Stimulated activated CD4-positive, alpha-beta T cell treated with anti-CD3 and anti-CD28 coated beads, Interleukin-15, amount 100 ng/mL, for 48 hours (primary cell): ENCODE data around the gene MUL1.
A peak's percentile ranks its signal among the peaks of the same experiment; 100 is the strongest.
"Not testable (repeated sequence)": the region's sequence is repeated elsewhere in the genome, so short reads cannot be mapped to it uniquely, and the experiment has no call there.

ENCODE experiments used
- DNase-seq, 2 donors: peaks; one replicate each; pipeline ENCODE4 v3.0.0-alpha.2; 2020; ENCODE audit warnings: low read depth in 2 of 2

Gene MUL1, protein sequence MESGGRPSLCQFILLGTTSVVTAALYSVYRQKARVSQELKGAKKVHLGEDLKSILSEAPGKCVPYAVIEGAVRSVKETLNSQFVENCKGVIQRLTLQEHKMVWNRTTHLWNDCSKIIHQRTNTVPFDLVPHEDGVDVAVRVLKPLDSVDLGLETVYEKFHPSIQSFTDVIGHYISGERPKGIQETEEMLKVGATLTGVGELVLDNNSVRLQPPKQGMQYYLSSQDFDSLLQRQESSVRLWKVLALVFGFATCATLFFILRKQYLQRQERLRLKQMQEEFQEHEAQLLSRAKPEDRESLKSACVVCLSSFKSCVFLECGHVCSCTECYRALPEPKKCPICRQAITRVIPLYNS

GRCh38 chr1:20507564-20508410, at the start of gene MUL1:
MUL1 (minus strand) TSS chr1:20508151; CDS start chr1:20508024, 127 bp downstream.
- DNase-seq = peak; percentile 88 to 91

GRCh38 chr1:20555758-20556120, 47.8 kb upstream of the MUL1 start:
- DNase-seq = no peak

DNA sequence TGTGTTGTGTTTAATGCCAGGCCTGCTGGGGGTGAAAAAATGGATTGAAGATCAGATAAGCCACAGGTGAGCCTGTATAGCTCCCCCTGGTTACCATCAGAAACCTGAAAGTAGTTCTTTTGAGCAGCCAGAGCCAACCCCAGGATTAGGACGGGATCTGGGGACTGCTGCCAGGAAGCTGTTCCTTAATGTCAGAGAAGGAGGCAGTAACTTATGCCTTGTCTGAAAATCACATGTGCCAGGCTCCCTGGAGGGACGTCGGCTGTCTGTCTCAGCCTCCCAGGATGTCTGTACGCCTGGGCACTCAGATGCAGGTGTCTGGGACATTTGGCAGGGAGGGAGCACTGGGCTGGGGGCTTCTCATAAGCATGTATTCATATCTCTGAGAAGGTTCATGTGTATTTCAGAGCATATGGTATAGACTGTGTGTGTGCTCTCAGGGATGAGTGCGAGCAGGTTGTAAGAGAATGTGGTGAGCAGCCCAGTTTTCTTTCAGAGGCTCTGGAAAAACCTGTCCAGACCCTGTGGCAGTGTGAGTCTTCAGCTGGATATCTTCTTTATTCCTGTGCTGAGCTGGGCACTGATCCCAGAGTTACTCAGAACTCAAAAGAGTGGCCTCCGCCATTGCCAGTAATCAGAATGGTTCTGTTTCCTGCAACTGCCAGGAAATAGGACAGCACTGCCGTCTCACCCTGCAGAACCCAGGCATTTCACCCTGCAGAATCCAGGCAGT, 47.2 kb upstream of the MUL1 start:
- DNase-seq = no peak

DNA sequence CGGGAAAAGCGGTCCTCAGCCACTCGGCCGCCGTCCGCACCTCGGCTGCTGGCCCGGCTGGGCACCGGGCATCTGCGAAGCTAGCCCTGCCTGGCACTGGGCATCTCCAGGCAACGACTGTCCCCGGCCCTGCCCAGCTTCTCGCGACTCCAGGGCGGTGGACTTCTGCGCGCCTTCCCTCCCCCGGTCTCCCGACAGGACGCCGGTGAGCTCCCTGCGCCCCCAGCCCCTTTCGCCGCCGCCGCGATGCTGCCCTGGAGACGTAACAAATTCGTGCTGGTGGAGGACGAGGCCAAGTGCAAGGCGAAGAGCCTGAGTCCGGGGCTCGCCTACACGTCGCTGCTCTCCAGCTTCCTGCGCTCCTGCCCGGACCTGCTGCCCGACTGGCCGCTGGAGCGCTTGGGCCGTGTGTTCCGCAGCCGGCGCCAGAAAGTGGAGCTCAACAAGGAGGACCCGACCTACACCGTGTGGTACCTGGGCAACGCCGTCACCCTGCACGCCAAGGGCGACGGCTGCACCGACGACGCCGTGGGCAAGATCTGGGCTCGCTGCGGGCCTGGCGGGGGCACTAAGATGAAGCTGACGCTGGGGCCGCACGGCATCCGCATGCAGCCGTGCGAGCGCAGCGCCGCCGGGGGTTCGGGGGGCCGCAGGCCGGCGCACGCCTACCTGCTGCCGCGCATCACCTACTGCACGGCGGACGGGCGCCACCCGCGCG, 44.9 kb upstream of the MUL1 start:
- DNase-seq = no peak

GRCh38 chr1:20551945-20552727, 44.2 kb upstream of the MUL1 start, which contains the start of gene FAM43B:
FAM43B (plus strand) TSS chr1:20552573; CDS start chr1:20552974, 401 bp downstream.
- DNase-seq = no peak

- DNase-seq = no peak
Measured at GRCh38 chr1:20551161-20551560, 43.2 kb upstream of the MUL1 start.

DNA sequence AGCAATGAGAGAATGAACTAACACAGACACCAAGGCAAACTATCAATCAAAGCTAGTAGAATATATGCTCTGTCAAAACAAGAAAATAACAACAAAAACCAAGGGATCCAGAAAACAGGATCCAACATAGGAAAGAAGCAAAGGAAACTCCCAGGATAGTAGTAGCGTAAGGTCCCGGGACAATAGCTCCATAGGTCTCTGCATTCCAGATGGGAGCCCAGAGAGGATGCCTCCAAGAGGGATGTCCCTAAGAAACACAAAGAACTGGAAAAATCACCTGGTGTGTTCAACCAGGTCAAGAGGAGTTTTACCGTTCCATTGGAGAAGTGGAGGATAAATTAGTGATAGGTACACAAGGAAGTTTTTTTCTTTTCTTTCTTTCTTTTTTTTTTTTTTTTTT, 38.7 kb upstream of the MUL1 start:
- DNase-seq = no peak

- DNase-seq = no peak
Measured at GRCh38 chr1:20540281-20540680, 32.3 kb upstream of the MUL1 start.

DNA sequence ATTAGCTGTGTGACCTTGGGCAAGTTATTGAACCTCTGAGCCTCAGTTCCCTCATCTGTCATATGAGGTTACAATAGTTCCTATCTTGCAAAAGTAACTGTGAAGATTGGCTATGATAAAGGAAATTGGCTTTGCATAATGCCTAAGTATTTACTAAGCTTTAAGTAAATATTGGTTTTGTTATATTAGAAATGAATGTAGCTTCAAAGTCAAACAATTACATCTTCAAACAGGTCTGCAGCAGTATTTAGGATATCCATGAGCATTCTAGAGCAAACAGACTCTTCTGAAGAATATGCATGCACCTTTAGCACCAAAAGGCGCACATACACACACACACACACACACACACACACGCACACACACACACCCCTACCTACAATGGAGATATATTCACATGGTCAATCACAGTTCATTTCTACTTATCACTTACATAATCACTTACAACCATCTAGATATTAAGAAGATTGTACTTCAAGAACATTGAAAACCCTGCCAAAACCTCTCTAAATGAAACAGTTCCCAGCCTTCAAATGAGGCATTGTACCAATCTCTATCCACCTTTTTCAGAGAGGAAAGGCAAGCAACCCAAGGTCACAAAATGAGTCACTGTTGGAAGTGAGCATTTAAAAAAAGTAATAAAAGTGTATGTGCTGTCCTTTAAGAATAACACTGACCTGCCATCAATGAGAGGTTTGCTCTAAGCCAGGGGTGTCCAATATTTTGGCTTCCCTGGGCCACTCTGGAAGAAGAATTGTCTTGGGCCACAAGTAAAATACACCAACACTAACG, 31.0 kb upstream of the MUL1 start:
- DNase-seq = no peak

GRCh38 chr1:20538227-20538626, 30.3 kb upstream of the MUL1 start:
- no peak for DNase-seq

- no peak for DNase-seq
Measured at GRCh38 chr1:20534659-20535417, 26.9 kb upstream of the MUL1 start.

DNA sequence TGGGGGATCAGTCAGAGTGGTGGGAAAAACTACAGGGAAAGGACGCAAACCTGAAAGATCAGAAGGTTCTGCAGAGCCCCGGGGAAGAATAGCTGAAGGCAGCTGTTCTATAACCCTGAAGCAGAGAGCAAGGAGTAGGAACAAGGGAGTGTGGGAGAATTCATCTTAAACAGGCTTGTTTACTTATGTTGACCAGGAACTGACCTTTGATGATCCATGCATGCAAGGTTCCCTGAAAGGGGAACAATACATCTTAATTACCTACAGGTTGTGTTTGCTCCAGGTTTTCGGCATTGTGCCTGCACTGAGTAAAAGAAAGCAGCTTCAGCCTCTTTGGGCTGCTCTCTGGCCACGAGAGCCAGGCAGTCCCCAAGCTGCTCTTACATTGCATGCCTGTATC, 25.7 kb upstream of the MUL1 start:
- DNase-seq = no peak

- no peak for DNase-seq
Measured at GRCh38 chr1:20530901-20531300, 22.9 kb upstream of the MUL1 start.

DNA sequence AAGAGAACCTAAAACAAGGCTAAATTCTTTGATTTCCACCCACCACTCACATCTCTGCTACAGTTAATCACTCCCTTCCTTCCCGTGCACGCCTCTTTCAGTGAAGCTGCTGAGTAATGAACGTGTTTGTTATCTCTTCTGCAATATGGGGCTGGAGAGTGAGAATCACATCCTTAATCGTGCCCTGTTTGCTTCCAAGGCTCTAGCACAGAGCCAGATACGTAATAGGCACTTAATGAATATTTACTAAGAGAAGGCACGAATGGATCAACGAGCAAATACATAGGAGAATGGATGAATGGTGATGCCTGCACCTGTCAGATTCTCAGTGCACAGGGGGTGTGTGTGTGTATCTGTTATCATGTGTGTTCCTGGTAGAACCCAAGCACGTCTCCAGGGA, 22.4 kb upstream of the MUL1 start:
- no peak for DNase-seq

DNA sequence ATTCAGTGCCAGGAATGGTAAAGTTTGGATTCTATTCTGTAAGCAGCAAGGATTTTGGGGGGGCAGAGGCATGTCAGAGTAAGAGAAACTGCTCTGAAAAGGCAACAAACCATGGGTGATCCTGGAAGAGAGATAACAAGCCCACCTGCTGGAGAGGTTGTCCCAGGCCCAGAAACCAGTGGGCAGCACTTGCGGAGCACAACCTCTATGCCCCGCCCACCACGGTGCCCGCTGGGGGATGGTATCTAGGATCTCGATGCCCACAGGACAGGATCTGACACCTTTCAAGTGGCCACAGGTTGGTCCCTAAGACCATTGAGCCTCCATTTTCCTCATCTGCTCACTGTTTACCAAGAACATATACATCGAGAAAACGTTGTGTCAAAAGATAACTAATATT, 20.3 kb upstream of the MUL1 start:
- no peak for DNase-seq

DNA sequence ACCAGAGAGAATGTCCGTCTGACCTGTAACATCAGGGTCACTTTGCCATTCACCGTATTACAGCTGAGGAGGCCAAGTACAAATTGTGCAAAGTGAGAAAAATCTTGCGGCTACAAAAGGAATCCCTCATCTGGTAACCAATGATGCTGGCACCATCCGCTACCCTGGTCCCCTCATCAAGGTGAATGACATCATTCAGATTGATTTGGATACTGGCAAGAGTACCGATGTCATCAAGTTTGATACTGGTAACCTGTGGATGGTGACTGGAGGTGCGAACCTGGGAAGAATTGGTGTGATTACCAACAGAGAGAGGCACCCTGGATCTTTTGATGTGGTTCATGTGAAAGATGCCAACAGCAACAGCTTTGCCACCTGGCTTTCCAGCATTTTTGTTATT, 18.3 kb upstream of the MUL1 start:
- DNase-seq = no peak

- DNase-seq = peak; percentile 22 to 60
Measured at GRCh38 chr1:20521960-20522861, 14.3 kb upstream of the MUL1 start.

- DNase-seq = not testable (repeated sequence)
Measured at GRCh38 chr1:20519609-20520262, 11.8 kb upstream of the MUL1 start.
